Tongue (tissue), 2 donors: ENCODE measurements around the gene DNAH14. TPM values are rescaled to one million over a fixed set of nuclear protein-coding genes. Genes with fewer than 3 reads are reported as not detected.
"Not testable (repeated sequence)": the region's sequence is repeated elsewhere in the genome, so short reads cannot be mapped to it uniquely, and the experiment has no call there.

Experiments
- DNase-seq: peaks from one replicate; pipeline ENCODE4 v3.0.0-alpha.2; 2015
- total RNA-seq: library from RNA; depleted of rRNA; stranded (reverse); fragments of >200 nt; gene quantifications from one replicate; pipeline ENCODE4 v1.2.3, GENCODE V29; 2014

DNAH14 gene
- total RNA-seq, 1 donor from 2014 or later, result 20.2 TPM

- no peak for DNase-seq
These were observed 329.3 kb downstream of the DNAH14 start for GRCh38 chr1:225258811-225259210.

DNA sequence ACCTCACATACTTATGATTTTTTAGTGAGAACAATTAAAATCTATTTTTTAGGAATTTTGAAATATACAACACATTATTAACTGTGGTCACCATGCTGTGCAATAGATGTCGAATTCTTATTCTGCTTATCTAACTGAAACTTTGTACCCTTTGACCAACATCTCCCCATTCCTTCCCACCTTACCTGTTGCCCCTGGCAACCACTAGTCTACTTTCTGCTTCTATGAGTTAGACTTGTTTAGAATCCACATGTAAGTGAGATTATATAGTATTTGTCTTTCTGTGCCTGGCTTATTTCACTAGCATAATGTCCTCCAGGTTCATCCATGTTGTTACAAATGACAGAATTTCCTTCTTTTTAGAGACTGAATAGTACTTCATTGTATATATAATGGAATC, 330.1 kb downstream of the DNAH14 start:
- DNase-seq, result no peak

- DNase-seq, result no peak
These were observed 330.8 kb downstream of the DNAH14 start for GRCh38 chr1:225260319-225260718.

DNA sequence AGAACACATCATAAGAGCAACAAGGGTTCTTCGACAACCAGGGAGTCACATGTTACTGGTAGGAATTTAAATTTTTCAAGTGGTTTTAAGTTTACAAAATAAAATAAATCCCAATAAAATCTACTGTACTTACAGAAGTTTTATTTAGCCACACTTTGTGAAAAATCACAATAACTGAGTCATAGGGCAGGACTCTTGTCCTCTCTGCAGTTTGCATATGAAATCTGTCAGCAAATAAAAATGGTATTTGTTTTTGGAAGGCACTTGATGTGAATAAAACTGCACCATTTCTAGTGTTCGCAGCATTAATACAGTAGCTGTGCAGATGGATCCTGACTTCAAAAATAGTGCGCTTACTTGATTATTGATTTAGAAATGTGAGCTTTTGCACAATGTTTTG, 348.0 kb downstream of the DNAH14 start:
- DNase-seq, result peak; percentile 2

GRCh38 chr1:225280563-225280962, 351.1 kb downstream of the DNAH14 start:
- DNase-seq, result no peak

- DNase-seq, result no peak
These were observed 360.8 kb downstream of the DNAH14 start for GRCh38 chr1:225290244-225290643.

- no peak for DNase-seq
These were observed 370.1 kb downstream of the DNAH14 start for GRCh38 chr1:225299624-225300023.

- no peak for DNase-seq
These were observed 370.9 kb downstream of the DNAH14 start for GRCh38 chr1:225300381-225300780.

- DNase-seq, result no peak
These were observed 375.5 kb downstream of the DNAH14 start for GRCh38 chr1:225304996-225305395.

DNA sequence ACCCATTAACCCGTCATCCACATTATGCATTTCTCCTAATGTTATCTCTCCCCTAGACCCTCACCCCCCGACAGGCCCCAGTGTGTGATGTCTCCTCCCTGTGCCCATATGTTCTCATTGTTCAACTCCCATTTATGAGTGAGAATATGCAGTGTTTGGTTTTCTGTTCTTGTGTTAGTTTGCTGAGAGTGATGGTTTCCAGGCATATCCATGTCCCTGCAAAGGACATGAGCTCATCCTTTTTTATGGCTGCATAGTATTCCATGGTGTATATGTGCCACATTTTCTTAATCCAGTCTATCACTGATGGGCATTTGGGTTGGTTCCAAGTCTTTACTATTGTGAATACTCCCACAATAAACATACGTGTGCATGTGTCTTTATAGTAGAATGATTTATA, 381.1 kb downstream of the DNAH14 start:
- DNase-seq, result not testable (repeated sequence)

DNA sequence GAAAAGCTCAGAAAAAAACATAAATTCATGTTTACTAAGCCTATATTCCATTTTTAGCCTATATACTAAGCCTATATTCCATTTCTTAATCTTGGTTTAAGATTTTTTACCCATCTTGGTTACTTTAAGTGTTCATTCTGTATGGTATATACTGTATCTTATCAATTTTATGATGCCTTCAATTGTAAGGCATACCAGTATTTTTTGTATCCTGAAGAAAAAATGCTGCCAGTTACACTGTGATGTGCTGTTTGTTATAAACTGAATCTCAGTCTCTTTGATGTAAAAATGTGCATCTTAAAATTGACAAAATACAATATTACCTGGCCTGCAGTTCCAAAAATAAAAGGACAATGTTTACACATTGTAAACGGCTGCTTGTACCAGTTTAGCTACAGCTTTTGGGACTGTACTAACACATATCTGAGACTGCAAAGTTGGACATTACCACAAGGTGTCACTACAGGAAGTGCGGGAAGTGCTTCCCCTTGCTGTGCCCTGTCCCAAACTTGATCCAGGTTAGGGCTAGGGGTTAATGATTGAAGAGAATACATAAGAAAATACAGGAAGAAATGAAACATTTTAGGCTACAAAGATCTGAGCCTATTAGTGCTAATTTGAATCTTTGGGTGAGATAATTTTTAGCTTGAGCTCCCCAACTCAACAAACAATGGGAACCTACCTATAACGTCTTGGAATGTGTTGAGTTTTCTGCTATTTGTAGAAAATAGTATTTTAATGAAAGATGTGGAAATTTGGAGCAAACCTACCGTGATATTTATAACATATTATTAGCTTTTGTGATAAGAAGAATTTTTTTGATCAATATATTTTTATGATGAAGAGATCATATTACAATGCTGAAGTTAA, 389.5 kb downstream of the DNAH14 start:
- peak; percentile 59 for DNase-seq

DNA sequence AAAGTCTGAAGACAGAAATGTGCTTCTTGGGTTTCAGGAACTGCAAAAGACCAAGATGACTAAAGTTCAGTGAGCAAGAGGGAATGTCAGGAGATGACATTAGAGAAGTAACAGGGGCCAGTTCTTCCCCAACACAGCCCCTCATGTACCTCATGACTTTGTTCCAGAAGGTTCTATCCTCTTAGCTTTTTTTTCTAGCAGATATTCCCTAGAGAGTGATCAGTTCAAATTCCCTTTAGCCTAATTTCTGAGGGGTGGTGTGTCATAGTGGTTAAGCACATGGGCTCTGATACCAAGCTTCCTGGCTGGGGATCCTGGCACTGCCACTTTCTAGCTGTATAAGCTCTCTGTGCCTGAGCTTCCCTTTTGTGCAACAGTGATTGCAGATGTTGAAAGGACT, 390.4 kb downstream of the DNAH14 start:
- DNase-seq, result no peak

DNA sequence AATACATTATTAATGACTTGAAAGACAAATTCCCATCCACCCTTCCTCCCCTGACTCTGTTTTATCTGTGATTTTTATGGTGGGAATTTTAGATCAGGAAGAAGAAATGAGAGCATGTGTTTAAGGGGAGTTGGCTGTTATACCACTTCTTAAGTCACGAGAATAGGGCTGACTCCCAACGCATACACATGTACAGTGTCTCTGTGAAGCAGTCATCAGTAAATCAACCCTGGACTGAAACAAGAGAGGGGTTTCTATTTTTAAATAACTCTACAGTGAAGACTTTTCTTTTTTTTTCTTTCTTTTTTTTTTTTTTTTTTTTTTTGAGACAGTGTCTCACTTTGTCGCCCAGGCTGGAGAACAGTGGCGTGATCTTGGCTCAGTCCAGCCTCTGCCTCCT, 392.3 kb downstream of the DNAH14 start:
- DNase-seq, result no peak

DNA sequence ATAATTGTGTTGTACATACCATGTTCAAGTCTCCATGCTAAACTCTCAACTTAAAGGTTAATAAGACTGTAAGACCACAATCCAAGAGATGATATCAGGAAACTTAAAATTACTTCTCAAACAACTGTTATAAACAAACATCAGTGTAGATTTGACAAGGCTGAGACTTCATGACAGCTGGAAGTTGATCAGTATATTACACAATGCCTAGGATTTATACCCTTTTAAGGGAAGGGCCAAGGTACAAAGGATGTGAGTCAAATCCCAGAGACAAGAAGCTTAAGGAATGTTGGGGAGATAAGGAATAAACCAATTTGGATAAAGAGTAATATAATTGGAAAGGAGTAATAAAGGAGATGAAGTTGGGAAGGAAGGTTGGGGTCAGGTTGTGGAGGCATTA, 399.6 kb downstream of the DNAH14 start:
- no peak for DNase-seq

DNA sequence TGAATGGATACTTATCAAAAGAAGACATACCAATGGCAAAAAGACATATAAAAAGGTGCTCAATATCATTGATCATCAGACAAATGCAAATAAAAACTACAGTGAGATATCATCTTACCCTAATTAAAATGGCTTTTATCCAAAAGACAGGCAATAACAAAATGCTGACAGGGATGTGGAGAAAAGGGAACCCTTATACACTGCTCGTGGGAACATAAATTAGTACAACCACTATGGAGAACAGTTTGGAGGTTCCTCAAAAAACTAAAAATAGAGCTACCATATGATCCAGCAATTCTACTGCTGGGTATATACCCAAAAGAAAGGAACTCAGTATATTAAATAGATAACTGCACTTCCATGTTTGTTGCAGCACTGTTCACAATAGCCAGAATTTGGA, 400.5 kb downstream of the DNAH14 start:
- not testable (repeated sequence) for DNase-seq

GRCh38 chr1:225332686-225333085, 403.2 kb downstream of the DNAH14 start:
- DNase-seq, result no peak

- DNase-seq, result not testable (repeated sequence)
These were observed 405.8 kb downstream of the DNAH14 start for GRCh38 chr1:225335098-225335778.

DNA sequence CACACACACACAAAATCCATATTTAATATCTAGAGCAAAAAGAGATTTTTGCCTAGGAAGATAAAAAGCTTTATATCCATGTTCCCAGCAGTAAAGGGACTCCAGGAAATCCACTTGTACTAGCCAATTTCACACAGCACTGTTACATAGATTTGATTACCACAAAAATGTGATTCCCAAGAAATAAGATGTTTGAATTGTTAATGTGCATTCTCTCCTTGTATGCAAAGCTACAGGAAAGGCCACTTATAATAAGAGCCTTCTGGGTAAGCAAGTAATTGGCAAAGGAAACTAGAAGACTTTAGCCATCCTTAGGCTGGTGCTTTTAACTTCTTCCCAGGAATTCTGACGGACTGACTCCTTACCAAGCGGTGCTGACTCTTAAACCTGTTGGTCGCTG, 409.1 kb downstream of the DNAH14 start:
- DNase-seq, result no peak

DNA sequence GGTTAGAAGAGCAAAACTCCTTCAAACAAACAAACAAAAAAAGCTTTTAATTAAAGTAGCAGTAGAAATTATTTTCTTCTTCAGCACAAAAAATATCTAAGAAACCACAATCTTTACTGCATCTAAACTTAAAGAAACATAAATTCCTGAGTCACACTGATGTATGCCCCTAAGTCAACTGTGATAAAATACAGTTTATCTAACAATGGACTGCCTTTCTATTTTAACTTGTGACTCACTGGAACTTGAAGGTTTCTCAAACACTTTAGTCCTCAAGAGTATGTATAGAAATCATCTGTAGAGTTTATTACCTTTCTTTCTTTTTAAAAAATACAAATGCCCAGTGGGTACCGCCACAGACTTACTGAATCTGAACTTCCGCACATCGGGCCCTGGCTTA, 412.2 kb downstream of the DNAH14 start:
- DNase-seq, result no peak

- DNase-seq, result no peak
These were observed 413.2 kb downstream of the DNAH14 start for GRCh38 chr1:225342695-225343094.

DNA sequence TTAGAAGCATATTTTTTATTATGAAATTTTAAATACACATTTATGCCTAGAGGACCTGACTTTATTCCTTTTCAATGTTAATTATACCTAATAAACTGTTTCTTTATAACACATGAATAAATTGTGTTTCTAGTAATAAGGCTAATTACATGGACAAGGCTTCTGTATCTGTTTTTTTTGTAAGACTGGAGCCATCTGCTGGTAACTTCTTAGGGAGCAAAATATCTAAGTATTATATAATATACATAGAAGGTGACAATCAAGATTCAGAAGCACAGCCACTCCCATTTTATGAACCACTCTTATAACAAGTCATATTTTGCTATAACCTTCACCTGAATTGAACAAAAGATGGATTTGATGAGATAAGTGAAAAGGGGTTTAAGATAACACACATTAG, 414.1 kb downstream of the DNAH14 start:
- no peak for DNase-seq

DNA sequence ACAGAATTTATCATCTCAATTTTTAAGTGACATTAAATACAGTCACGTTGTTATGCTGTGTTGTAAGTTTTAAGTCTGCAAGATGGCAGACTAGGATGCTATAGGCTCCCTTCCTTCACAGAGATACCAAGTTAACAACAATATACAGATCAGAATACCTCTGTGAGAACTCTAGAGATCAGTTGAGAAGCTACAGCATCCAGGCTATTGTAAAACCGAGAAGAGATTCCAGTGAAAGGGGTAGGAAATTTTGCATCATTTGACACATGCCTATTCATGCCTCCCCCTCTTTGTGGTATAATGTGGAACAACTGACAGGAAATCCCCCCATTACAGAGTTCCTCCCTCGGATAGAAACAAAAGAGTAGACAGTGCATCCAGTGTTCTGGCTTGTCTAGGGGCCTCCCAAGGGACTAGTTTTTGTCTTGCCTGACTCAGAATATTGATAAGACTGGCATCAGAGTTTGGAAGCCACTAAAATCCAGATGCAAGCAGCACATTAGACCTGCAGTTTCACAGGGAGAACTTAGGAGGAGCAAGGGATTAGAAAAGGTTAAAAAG, 417.7 kb downstream of the DNAH14 start:
- DNase-seq, result no peak

DNA sequence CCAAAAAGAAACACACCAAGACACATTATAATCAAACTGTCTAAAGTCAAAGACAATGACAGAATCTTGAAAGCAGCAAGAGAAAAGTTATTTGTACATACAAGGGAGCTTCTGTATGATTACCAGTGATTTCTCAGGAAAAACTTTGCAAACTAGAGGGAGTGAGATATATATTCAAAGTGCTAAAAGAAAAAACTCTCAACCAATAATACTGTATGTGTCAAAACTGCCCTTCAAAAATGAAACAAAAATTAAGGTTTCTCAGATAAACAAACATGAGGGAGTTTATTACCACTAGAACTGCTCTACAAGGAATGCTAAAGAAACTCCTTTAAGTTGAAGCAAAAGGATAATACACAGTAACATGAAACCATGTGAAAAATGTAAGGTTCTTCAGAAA, 418.9 kb downstream of the DNAH14 start:
- DNase-seq, result no peak
